ENCODE measurements around the gene SHISA8.

SHISA8 gene

DNA sequence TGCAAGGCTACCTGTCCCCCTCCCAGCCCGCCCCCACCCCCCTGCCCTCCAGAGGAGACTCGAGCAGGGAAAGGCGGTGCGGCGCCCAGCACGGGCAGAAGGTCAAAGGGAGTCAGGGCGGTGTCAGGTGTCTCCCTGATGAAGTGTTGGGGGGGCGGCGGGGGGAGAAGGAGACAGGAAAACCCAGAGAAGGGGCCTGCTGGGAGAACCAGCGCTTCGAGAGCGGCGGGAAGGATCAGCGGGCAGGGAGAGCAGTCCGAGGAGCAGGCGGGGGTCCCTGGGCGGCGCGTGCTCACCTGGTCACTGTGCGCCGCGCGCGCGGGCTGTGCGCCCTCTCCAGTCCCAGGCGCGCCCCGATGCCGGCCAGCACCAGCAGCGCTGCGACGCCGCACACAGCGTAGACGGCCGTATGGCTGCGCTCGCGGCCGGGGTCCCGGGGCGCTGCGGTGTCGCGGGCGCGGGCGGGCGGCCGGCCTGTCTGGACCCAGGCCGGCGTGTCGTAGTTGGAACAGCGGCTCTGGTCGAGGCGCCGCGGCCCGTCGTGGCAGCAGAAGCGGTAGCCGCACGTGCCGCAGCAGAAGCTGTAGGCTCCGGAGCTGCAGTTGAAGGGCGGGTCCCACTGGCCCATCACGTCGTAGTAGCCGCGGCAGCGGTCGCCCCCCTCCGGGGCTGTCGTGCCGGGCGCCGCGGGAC is 886 bp downstream of the SHISA8 start:
- DNase-seq: no peak

DNA sequence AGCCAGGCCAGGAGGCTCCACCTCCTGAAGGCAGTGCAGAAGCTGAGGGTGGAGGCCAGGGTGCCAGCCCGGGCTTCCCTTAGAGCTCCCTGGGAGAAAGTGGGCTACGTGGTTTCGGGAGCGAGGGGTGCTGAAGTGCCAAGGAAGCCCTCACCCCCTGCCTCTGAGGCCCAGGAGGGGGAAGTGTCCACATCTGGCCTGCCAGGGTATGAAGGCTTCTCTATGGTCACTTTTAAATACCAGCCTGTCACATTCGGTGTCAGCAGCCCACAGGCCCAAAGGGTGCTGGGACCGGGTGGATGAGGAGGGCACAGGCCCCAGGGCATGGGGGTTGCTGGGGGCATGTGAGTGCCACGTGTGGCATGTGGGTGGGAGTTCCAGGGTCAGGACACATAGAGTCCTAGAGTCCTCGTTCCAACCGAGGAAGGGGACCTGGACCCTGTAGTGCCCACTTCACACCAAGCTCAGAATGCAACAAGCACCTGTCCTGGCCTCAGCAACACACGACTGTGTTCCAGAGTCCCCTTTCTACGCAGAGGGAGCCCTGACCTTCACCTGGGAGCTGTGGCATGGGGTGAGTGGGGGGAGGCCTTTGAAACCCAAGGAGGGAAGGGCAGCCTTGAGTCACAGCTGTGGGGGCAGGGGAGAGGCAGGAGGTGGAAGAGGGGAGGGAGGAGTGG is 1.7 kb downstream of the SHISA8 start:
- DNase-seq: no peak

DNA sequence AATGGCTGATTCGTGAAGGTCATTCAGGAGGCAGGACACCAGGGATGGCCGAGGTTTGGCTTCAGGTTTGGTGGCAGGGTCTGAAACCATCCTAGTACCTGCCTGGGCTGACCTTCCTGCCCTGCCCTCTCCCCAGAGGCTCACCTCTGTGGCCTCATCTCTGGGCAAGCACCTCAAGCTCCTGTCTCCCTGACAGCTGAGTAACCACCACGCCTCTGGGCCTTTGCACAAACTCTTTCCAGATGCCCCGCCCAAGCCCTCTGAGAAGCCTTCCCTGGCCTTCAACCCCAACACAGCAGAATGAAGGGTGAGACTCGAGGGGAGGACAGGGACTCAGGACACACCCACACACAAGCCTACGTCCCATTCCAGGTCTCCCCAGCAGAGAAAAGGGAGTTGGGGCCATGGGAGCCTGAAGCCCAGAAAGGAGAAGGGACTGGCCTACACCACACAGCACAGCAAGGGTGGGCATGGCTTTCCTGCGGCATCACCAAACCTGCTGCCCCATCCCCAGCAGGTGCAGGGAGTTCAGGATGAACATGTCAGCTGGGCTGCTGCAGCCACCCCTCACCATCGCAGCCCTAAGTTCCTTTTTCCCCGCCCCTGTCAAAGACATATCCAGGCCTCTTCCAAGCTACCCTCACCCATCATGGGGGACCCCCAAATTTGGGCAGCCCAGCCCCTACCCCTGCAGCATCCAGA is 2.4 kb downstream of the SHISA8 start:
- no peak for DNase-seq

DNA sequence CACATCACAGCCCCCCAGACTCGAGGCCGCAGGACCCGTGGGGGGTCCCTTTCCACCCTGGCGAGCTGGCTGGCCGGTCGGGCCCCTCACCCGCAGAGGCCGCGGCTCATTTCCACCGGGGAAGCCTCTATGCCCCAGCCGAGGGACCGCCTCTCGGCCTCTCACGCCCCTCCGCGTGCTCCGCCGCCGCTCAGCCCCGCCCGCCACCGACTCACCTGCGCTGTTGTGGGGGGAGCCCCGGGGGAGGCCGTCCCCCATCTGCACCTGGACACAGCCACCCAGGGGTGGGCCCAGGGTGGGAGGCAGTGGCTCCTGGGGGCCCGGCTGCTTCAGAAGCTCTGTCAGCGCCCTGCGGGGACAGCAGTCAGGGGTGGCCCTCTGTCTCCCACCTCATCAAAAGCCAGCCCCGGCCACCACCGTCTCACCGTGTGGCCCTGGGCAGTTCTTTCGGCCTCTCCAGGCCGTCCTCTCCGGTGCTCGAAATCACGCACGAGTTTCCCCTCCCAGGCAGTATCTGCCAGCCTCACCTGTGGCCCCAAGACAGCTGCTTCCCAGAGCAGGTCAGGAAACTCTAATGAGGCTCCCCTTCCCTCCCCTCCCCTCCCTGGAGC is 3.8 kb downstream of the SHISA8 start:
- no peak for DNase-seq

DNA sequence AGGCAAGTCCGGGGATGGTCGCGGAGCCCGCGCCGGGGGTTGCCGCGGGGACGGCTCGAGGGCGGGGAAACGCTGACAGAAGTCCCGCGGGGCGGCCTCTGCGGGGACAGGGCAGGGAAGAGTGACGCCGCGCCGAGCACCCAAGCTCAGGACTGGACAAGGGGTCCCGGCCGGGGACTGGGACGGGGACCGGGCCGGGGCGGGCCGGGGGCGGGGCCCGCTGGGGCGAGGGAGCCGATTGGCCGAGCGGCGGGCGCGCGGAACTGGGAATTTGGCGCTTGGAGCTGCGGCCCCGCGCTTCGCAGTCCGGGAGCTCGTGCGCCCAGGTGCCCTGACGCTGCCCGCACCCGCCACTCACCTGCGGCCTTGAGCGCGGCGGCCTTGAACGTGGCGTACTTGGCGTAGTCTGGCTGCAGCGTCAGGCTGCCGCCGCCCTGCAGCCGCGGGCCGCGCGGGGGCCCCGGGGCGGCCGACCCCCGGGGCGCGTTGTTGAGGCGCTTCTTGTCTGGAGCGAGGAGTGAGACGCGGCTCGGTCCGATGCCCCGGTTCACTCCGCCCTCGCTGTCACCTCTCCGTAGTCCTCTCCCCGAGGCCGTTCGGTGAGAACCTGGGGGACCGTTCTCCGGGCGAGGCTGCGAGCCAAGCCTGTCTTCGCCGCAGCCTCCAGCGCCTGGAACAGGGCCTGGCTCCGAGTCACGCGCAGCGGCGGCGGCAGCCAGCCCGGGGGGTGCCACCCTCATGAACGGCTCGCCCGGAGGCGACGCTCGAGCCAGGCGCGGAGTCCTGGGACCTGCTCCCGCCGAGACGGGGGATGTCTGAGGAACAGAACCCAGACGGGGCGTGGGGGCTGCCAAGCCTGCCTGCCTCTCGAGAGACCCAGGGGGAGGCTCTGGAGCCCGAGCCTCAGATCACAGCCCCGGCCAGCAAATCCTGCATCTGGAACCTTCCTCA is 4.5 kb downstream of the SHISA8 start:
- no peak for DNase-seq

DNA sequence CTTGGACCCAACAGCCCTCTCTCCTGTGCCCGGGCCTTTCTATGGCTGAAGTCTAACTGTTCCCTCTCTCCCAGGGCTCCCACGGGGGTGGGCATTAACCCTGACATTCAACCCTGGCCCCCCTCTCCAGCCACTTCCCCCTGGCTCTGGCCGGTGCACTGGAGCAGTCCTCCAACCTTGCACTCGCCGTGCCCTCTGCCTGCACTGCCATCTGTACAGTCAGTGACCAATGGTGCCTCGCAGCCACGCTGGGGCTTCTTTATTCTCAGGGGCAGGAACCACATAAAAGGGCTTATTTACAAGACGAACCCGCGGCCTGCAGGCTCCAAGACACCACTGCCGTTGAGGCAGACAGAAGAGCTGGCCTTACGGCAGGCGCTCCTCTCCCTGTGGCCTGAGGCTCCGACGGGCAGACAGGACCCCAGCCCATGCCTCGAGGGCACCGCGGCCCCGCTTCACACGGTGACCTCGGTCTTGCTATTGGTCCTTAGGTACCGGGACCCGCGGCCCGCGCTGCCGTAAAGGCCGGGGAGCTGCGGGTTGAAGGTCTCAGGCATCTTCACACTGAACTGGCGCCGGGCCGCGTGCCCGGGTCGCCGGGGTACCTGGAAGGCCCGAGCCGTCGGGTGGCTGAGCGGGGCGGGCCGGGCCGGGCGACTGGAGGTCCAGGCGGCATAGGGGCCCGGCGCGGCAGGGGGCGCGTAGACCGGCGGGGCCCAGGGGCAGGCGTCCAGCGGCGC is 5.4 kb downstream of the SHISA8 start:
- no peak for DNase-seq

DNA sequence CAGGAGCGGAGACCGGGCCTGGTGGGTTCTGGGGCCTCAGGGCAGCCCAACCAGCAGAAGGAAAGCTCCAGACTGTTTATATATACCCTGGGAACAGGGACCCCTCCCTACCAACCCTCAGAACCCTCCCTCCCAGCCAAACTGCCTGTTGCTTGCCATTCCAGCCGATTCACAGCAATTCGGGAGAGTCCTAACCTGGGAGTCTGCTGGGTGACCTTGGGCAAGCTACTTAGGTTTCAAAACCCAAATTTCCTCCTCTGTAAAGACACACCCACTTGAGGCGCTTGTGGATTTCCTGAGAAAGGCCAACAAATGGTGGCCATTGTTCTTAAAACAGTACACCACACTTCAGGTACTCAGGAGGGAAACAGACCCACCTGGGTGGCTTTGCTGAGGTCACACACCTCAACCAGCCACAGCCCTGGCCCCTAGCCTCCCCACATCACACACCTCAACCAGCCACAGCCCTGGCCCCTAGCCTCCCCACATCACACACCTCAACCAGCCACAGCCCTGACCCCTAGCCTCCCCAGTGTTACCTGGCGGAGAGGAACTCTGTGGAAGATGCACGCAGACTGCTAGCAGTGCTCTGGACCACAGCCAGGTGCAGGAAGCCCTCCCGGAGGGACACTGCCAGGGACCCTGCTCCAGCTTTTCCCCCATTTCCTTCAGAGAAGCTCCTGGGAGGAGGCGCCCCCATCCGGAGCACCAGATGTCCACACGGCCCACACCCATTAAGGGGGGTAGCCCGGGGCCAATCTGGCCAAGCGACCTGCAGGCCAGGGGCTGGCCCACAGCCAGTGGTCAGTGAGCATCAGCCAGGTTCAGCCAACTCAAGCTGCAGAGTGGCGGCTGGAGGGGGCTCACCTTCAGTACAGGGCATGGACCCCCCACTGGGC is 6.2 kb downstream of the SHISA8 start:
- no peak for DNase-seq

GRCh38 chr22:41907436-41908401 is 7.2 kb downstream of the SHISA8 start:
- no peak for DNase-seq

GRCh38 chr22:41906822-41907221 is 8.1 kb downstream of the SHISA8 start:
- DNase-seq: no peak

- DNase-seq: no peak
Observed at GRCh38 chr22:41905411-41906202, 9.3 kb downstream of the SHISA8 start.

- no peak for DNase-seq
Observed at GRCh38 chr22:41904450-41905410, 10.1 kb downstream of the SHISA8 start.

DNA sequence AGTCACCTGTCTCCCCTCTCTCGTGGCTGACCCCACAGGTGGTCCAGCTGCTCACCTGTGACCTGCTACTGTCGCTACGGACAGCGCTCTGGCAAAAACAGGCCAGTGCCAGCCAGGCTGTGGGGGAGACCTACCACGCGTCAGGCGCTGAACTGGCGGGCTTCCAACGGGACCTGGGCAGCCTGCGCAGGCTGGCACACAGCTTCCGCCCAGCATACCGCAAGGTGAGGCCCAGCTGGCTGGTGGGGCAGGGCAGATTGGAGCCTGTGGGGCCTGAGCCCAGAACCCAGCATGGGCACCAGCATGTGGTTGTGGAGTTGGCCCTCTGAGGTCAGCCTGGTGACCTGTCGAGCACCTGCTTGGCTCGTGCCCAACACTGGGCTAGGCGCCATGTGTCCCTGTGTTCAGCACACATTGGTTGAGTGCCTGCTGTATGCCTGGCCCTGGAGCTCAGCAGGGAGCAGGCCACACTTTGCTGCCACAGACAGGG is 11.9 kb downstream of the SHISA8 start:
- DNase-seq: no peak

DNA sequence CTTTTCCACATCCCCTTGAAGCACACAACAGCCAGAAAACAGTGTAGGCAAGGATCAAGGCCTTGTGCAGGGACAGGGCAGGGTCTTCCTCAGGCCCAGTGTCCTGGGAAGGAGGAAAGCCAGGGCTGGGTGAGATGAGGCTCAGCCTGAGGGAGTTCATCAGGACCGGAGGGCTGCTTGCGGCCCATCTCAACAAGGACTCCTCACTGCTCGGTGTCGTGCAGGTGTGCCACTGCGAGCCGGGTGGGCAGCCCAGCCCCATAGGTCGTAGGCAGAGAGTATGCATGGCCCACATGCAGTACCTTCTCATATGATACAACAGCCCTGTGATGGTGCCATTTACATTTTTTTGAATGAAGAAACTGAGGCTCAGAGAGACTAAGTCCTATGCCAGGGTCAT is 12.9 kb downstream of the SHISA8 start:
- DNase-seq: no peak

DNA sequence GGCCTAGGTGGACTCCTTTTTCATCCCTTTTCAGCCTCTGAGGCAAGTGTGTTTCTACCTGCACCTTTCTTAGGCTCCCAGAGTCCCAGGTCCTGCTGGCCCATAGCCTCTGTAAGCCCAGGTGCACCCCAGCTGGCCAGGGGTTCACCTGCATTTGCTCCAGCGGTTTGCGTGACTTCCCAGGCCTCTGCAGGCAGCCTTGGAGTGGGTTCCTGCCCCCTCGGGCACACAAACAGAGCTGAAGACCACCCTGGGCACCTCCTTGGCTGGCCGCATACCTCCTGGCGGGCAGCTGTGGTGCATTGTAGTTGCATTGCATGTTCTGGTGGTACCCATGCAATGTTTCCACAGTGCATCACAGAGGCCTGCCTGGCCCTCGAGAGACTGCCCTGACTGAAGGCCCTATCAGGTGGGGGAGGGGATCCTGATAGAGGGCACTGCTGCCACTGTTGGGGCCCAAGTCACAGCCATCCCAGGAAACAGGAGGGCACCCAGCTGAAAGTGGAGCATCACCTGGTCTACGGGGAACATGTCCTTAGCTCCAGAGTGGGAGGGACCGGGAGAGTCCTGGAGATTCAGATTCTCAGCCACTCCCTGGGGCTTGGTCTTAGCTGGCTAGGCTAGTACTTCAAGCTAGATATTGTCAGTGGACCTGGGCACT is 14.1 kb downstream of the SHISA8 start:
- no peak for DNase-seq

DNA sequence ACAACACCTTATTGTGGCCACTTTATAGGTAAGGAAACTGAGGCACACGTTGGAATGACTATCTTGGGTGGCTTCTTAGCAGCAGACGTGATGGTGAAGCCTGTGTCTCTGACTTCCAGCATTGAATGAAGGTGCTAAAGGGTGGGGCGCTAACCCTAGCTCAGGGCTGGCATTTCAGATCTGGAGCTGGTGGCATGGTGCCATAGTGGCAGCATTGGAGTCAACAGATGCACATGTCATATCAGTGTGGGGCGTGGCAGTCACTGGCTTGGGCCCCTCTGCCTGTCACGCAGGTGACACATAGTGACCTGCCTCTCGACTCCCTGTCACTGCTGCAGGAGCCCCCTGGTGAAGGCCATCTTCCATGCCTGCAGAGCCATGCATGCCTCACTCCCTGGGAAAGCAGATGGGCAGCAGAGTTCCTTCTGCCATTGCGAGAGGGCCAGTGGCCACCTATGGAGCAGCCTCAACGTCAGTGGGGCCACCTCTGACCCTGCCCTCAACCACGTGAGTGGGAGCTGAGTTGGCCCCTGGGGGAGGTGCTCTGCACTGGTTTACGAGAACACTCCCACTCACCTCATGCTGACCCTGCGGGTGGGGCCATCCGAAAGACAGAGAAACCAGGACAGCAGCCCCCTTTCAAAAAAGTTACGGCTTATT is 14.8 kb downstream of the SHISA8 start:
- DNase-seq: no peak

DNA sequence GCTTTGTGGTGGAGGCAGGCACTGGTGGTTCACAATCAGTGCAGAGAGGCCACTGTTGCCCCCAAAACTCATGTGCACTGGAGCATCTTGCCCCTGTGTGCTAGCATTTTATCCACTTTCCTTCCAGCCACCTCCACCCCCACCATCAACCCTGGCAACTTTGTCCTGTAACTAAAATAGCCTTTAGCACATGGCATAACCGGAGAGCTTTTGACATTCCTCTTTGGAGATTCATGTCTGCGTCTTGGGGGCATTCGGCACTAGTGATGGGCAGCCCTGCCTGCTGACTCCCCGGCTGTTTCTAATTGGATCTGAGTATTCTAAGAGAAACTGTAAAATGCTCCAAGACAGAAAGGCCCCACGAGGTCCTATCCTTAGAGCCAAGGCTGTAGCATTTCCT is 15.8 kb downstream of the SHISA8 start:
- DNase-seq: no peak
